WTC11 (cell line): Measurements from ENCODE around the gene PSPC1.

Experiments
- CREM ChIP-seq: sonication (generic); formaldehyde crosslinking; IDR thresholded peaks from 2 replicates; pipeline ENCODE4 v1.8.1; 2022; ENCODE audit warnings: mild to moderate bottlenecking, missing genetic modification reagents, moderate library complexity
- ETV6 ChIP-seq: sonication (generic); formaldehyde crosslinking; IDR thresholded peaks from 2 replicates; pipeline ENCODE4 v1.8.1; 2022; ENCODE audit warnings: mild to moderate bottlenecking, missing genetic modification reagents
- FOXP1 ChIP-seq: sonication (generic); formaldehyde crosslinking; IDR thresholded peaks from 2 replicates; pipeline ENCODE4 v1.8.0; 2022; ENCODE audit warnings: missing genetic modification reagents, mild to moderate bottlenecking, moderate library complexity, borderline replicate concordance
- RELA ChIP-seq: sonication (generic); formaldehyde crosslinking; IDR thresholded peaks from 2 replicates; pipeline ENCODE4 v1.8.1; 2022; ENCODE audit warnings: missing genetic modification reagents, mild to moderate bottlenecking, borderline replicate concordance
- TF ChIP-seq, protein P1 (sequence below): sonication (generic); formaldehyde crosslinking; IDR thresholded peaks from 2 replicates; pipeline ENCODE4 v1.8.0; 2022; ENCODE audit warnings: mild to moderate bottlenecking, missing genetic modification reagents
- TF ChIP-seq, protein P2 (sequence below): sonication (generic); formaldehyde crosslinking; IDR thresholded peaks from 2 replicates; pipeline ENCODE4 v1.8.1; 2023; ENCODE audit warnings: mild to moderate bottlenecking, missing genetic modification reagents
- TF ChIP-seq, protein P3 (sequence below): fragments of 200-600 bp; IDR thresholded peaks from 2 replicates; pipeline ENCODE4 v1.8.0; 2022; ENCODE audit warnings: antibody characterized with exemption
- TF ChIP-seq, protein P4 (sequence below): sonication (generic); formaldehyde crosslinking; IDR thresholded peaks from 2 replicates; pipeline ENCODE4 v1.8.0; 2022; ENCODE audit warnings: mild to moderate bottlenecking, missing genetic modification reagents

DNA sequence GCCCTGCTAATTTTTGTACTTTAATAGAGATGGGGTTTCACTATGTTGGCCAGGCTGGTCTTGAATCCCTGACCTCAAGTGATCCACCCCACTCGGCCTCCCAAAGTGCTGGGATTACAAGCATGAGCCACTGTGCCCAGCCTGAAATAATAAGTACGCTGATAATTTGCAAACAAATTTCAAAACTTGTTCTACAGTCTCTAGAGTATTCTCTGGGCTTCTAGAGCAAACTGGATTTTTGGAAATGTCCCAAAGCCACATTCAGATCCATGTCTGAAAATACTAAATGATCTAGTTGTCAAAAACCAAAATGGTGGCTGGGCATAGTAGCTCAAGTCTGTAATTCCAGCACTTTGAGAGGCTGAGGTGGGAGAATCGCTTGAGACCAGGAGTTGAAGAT is 39.9 kb upstream of the PSPC1 start:
- TF ChIP-seq RELA (CRISPR knock-in tag): no peak
- TF ChIP-seq FOXP1 (CRISPR knock-in tag): no peak
- no peak for TF ChIP-seq CREM (CRISPR knock-in tag)
- TF ChIP-seq, protein P1, sequence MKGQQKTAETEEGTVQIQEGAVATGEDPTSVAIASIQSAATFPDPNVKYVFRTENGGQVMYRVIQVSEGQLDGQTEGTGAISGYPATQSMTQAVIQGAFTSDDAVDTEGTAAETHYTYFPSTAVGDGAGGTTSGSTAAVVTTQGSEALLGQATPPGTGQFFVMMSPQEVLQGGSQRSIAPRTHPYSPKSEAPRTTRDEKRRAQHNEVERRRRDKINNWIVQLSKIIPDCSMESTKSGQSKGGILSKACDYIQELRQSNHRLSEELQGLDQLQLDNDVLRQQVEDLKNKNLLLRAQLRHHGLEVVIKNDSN (CRISPR knock-in tag): no peak
- TF ChIP-seq, protein P2, sequence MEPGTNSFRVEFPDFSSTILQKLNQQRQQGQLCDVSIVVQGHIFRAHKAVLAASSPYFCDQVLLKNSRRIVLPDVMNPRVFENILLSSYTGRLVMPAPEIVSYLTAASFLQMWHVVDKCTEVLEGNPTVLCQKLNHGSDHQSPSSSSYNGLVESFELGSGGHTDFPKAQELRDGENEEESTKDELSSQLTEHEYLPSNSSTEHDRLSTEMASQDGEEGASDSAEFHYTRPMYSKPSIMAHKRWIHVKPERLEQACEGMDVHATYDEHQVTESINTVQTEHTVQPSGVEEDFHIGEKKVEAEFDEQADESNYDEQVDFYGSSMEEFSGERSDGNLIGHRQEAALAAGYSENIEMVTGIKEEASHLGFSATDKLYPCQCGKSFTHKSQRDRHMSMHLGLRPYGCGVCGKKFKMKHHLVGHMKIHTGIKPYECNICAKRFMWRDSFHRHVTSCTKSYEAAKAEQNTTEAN (CRISPR knock-in tag): no peak
- TF ChIP-seq ETV6 (CRISPR knock-in tag): no peak
- TF ChIP-seq, protein P3, sequence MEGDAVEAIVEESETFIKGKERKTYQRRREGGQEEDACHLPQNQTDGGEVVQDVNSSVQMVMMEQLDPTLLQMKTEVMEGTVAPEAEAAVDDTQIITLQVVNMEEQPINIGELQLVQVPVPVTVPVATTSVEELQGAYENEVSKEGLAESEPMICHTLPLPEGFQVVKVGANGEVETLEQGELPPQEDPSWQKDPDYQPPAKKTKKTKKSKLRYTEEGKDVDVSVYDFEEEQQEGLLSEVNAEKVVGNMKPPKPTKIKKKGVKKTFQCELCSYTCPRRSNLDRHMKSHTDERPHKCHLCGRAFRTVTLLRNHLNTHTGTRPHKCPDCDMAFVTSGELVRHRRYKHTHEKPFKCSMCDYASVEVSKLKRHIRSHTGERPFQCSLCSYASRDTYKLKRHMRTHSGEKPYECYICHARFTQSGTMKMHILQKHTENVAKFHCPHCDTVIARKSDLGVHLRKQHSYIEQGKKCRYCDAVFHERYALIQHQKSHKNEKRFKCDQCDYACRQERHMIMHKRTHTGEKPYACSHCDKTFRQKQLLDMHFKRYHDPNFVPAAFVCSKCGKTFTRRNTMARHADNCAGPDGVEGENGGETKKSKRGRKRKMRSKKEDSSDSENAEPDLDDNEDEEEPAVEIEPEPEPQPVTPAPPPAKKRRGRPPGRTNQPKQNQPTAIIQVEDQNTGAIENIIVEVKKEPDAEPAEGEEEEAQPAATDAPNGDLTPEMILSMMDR: no peak
- TF ChIP-seq, protein P4, sequence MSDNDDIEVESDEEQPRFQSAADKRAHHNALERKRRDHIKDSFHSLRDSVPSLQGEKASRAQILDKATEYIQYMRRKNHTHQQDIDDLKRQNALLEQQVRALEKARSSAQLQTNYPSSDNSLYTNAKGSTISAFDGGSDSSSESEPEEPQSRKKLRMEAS (CRISPR knock-in tag): no peak
